NCI-H146 (cell line): ENCODE data around the gene CPT1C.

Experiments used
- DNase-seq: peaks from one replicate; lab custom pipeline; 2025; lab: John Stamatoyannopoulos, UW

CPT1C gene

DNA sequence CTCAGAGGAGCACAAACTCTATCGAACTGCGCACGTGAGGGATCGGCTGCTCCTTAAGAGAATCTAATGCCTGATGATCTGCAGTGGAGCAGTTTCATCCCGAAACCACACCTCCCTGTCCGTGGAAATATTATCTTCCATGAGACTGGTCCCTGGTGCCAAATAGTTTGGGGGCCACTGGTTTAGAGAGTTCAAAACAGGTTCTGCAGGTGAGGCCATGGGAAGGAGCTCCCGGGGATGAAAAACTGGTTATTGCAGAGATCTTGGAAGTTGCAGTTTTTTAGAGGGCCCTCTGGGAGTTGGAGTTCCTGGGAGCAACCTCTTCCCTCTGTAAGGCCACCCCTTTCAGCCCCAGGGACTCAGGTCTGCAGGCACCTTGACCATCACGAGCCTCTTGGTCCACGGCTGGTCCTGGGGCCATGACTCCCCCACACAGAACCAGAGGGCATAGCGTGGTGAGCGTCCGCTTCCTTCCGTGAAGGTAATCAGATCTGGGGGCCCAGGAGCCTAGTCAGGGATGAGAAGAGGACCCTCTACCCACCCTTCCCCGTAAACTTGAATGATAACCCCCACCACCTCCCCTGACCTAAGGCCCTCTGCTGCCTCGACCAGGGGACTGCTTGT lies 30.5 kb upstream of the CPT1C start:
- no peak for DNase-seq

DNA sequence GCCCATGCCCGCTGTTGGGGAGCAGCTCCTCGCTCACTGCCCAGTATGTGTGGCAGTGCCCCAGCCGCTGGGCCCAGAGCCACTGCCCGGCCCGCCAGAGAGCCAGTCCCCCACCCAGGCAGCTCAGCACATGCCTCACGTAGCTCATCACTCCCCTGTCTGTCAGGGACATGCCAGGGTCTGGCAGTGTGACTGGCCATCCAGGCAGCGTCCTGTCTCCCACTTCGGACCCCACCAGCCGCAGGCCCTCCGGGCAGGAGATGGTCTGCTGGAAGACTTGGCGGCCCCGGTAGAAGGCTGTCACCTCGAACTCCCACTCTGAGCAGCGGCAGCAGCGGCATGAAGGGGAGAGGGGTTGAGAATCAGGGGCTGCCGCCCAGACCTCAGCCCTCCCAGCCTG lies 28.9 kb upstream of the CPT1C start:
- no peak for DNase-seq

DNA sequence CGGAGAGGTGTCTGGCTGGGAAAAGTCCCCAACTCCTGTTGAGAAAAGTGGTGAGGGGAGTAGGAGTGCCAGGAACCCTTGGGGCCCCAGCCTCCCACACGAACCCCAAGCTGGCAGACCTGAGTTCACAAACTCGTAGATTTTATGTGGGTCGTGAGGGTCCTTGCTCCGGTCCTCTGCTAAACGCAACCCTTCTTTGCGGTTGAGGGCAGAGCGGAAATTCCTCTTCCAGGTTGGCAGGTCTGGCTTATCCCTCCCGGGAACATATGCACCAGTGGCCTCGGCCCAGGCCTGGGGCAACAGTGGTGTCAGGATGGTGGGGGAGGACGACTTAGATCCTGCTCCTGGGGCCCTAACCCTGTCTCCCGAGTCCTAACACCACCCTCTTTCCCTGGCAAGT lies 27.7 kb upstream of the CPT1C start:
- DNase-seq: no peak

DNA sequence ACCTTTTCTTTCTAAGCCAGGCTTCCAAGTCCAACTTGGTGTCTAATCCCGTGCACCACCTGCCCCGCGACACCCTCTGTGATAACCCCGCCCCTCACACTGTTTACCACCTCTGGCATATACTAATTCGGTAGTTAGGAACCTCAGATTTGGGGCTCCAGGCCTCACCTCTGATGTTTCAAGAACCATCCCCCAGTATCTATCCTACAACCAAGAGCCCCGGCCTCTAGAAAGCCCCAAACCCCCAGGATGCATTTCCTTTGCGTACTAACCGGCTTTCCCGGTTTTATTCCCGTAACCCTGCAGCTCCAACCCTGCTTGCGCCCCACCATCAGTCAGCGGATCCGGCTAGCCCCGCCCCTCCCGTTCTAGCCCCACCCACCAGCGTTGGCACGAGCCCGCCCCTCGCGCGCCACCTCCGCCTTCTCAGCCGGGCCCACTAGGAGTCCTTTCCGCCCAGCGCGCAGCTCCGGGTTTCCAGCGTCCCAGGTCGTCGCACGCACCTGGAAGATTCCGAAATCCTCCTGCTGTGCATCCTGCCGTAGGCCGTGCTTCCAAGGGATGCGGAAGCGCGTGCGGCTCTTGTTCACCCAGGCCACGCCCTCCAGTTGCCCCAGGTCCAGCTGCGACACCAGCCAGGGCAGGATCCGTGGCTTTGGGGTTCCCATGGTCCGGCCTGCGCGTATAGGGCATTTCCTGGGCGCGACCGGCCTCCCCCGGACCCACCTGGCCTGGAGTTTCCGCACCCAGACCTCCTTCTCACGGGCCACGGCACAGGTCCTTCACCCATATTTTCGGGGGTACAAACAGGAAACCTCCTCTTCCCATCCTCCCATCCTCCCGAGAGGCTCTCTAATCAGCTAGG lies 26.5 kb upstream of the CPT1C start:
- DNase-seq: peak; percentile 96

DNA sequence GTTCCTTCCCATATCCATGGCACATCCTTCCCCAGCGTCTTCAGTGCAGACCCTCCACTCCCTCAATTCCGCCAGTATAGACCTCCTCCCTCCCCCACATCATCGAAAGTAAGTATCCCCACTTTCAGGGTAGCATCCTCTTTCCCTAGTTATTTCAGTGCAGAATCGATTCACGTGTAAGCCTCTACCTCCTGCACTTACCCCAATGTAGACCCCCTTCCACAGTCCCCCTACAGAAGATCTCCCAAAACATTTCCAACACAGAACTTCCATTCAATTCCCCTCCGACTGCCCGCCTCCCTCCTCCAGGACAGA lies 25.9 kb upstream of the CPT1C start:
- no peak for DNase-seq

DNA sequence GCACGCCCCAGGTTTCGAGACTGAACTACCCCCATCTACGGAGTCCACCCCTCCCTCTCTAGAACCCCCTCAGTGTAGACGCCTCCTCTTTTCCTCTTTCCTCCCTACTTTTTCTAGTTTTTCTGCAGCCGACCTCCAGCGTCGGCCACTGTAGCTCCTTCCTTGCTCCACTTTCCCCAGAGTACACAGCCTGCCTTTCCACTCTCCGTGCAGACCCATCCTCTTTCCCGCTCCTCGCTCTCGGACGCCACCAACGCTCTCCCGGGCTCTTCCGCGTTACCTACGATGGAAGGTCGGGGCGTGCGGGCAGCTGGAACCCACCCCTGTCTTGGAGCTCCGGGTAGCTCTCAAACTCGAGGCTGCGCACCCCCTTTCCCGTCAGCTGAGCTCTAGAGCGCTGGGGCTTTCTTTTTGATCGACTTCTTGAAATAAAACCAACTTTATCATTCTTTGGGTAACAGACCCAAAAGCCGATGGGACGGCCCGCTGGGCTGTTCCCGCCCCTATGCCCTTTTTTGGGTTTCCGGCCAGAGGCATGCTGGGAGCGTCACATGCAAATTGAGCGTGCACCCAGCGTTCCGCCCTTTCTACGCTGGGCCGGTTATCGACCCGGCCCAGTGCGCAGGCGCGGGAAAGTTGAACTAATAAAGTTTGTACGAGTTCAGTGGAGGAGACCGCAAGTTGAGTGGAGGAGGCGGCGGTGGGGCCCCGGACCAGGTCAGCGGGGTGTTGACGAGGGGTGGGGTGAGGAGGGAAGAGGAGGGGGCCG lies 25.4 kb upstream of the CPT1C start, which contains the start of the genes BCL2L12 and IRF3:
Gene BCL2L12, plus strand, starts transcription at position 583 of the 769 bp plus-strand sequence. CDS start 760 bp downstream, outside the sequence.
Gene IRF3, minus strand, starts transcription at position 507 of the 769 bp plus-strand sequence. CDS start 1,019 bp downstream, outside the sequence.
- DNase-seq: peak; percentile 92

DNA sequence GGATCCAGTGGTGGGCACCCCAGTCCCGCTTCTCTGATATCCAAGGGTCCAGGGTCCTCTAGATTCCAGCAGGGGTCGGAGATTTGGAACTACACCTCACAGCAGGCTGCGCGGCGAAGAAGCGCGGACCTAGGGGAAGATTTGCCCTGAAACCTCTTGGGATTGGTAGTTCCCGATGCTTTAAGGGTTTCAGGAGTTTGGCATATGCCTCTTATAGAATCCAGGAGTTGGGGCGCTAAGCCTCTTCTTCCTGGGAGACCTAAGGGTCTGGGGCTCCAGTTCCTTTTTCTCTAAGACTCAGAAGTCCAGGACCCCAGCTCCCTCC lies 24.8 kb upstream of the CPT1C start:
- no peak for DNase-seq

DNA sequence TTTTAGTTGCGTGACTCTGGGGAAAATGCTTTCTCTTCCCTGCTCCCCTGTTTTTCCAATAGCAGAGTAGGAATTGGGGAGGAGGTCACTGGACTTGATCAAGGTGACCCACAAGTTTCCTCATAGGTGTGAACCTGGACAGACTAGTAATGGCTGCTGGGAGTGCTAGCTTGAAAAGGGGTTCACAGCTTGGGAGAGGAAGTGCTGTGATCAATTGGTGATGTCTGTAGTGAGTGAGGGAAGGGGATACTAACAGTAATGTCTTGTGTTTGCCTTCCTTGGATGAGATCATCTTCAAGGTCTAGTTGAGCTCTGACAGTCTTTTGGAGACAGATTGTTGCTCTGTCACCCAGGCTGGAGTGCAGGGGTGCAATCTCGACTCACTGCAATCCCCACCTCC lies 23.4 kb upstream of the CPT1C start:
- no peak for DNase-seq

DNA sequence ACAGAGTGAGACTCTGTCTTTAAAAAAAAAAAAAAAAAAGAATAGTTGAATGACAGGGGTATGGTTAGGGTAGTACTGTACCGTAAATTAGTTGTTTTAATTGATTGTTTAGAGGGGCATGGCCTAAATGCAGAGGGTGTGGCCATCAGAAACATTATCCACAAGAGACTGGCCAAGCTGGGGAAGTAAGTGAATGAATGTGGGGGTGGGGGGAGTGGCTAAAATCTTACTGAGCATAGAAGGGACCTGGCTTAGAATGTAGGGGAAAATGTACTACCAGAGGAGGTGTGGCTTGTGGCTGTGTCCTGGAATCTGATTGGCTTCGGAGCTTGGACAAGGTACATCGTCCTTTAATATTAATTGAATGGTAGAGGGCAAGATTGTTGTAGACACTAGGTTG lies 21.4 kb upstream of the CPT1C start:
- DNase-seq: no peak

DNA sequence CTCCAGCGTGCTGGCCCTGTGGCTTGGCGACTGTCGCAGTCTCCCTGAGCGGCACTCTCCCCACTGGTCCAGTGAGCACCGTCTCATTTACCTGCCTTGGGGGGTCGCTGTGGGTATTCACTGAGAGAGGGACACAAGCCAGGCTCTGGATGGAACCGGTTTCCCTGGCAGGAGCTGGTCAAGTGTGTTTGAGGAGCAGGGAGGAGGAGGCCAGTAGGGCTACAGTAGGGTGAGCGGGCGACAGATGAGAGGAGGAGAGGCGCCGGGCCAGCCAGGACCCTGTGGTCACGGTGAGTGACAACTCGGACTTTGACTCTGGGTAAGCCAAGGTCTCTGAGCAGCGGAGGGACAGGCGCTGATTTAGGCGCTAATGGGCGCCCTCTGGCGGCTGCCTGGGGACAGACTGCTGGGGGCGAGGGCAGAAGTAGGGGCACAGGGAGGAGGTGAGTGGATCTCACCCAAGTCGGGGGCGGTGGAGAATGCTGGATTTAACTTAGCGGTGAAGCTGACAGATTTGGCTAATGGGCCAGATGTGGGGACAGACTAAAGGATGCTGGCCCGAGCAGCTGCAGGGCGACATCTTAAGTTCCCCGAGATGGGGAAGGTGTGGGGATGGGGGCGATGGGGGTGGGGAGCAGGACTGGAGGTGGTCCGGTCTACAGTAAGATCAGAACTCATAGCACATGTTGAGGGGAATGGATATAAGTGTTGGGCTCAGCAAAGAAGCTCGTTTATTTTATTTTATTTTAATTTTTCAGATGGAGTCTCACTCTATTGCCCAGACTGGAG lies 18.6 kb upstream of the CPT1C start:
- DNase-seq: peak; percentile 82

DNA sequence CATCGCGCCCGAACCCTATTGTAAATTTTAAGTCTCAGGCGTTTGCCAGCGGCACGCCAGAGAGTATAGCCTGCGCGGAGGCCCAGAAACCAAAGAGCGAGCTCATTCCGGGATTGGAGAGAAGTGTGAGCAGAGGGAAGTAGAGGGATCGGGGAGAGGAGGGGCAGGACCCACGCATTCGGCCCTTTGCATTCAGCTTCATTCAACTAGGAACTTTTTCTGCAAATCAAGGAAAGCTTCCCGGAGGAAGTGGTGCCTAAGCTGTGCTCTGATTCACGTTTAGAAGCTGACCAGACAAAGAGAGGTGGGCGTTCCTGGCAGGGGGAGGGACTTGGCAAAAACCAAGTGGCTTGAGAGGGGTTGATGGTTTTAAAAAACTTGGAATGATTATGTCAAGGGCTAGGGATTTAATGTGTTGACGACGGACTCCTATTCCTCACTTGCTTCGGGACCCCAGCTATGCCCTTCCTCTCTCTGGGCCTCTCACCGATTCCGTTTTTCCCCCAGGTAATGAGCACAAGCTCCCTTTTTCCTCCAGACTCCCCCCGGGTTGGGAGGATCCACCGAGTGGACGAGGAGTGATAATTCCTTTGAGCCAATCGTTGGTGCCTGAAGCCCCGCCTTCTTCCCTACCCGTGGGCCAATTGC lies 14.7 kb upstream of the CPT1C start:
- peak; percentile 95 for DNase-seq

DNA sequence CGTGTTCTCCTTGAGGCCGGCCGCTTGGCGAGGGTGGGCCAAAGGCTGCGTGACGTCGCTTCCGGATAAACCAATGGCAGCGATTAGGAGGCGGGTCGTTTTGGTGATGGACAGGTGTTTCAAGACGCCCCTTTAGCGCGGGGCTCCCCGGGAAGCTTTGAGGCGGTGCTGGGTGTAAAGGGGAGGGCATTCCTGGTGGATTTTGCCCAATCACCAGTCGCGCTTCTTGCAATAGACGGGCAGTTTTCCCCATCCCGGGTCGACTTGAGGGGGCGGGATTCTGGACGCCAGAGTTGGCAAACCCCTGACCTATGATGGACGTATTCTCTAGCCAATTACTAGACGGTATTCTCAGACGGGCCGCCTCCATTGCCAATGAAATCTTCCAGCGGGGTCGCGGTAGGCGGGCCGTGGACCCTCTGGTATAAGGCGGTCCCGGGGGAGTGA lies 14.1 kb upstream of the CPT1C start:
- peak; percentile 100 for DNase-seq

DNA sequence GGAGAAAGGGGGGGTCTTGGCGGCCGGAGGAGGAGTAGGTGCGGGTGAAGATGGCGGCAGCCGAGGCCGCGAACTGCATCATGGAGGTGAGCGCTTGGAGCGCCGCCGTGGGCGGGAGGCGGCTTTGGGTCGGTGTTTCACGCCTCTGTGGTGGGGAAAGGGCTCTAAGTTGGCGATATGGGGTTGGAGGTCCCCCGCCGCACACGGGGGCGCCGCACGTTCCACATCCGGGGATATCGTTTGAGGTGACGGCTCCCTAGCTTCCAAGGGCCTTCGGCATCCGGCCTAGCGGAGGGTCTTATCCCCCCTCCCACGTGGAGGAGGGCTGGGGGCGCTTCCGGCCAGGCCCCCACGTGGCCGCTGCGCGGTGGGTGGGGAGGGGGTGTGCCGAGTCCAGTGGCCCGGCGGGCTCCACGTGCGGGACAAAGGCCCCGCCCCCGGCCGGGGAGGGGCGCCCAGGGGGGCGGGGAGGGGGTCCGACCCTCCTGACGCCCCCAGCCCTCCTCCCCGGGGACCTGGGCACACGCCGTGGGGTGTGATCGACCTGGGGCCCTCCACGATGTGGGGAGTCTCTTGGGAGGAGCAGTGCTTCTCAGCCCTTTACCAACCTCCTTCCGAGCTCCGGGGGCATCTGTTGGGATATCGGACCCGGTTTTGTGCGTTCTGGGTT lies 13.6 kb upstream of the CPT1C start, which contains the start of gene PRMT1:
Gene PRMT1, plus strand, starts transcription at position 41 of the 670 bp plus-strand sequence. Its CDS starts 10 bp downstream, at position 51.
- peak; percentile 78 for DNase-seq

DNA sequence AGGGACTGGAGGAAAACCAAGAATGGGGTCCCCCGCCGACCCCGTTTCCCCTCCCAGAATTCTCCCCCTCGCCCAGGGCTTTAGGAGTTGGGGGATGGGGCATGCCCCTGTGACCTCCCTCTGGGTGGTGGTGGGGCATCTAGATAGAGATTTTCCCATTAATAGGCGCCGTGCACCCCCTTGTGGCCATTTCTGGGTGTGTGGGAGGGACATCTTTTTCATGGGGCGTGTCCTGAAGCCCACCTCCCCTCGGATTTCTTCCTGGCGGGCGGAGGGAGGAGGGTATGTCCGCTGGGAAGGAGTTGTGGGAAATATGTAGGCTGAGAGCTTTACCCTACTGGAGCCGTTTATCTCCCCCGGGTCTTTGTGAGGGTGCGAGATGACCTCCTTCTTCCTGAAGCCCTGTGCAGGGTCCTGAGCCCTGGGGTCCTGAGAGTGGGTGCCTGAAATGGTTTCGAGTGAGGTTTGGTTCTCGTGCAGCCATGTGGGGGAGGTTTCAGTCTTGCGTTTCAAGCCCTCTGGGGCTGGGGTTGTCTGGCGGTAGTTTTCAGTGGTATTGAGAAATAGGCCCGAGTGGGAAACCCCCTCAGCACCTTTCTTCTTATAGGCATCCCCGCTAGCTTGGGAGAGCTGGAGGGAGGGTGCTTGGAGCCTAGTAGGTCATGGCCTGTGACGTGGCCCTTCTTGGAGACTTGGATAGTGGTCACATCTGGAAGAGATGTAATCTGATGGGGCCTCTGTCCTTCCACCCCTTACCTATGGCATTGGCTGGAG lies 12.8 kb upstream of the CPT1C start:
- peak; percentile 80 for DNase-seq

DNA sequence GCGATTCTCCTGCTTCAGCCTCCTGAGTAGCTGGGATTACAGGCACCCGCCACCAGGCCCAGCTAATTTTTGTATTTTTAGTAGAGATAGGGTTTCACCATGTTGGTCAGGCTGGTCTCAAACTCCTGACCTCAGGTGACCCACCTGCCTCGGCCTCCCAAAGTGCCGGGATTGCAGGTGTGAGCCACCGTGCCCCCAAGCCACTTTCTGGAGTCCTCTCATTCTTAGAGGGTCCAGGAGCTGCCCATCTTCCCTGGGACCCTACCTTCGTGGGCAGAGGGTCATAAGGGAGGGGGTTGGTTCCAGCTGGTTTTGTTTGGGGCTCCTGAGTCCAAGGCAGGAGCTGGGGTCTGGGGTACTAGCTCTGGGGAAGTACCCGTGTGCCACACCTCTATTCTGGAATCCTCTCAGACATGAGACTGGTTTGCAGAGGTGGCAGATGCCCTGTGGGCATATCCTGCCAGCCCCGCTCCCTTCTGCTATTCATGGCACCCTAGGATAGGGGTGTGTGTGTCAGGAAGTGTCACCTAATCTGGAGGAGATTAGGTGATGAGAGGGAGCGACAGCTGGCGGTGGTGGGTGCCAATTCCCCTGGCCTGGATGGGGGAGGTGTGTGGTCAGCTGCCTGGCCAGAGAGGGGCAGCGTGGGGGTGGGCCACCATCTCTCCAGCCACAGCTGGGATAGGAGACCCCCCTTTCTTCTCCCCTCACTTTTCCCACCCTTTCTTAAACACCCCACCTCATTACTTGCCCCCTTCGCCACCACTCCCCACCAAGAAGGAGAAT lies 11.7 kb upstream of the CPT1C start:
- no peak for DNase-seq

DNA sequence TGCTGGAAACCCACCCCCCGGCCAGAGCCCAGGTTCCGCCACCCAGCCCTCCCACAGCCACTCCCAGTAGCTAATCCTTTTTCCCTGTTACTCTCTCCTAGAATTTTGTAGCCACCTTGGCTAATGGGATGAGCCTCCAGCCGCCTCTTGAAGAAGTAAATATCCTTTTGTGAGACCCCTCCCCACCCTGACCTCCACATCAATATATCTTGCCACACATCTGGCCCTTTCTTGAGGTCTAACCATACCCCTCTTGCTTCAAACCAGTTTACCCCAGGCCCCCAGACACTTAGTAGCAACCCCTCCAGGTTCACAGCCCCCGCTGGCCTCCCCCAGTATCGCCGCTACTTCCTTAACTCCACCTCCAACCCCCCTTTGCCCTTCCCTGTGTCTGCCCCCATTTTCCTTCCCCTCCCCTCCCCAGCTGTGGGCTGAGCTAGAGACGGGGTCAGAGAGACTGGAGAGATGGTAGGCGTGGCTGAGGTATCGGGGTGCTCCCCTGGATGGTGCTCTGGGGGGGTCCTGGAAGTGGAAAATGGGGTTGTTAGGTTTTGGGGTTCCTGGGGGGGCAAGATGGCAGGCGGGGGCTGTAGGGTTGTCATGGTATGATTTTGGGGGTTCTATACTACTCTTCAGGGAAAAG lies 11.0 kb upstream of the CPT1C start:
- DNase-seq: no peak

DNA sequence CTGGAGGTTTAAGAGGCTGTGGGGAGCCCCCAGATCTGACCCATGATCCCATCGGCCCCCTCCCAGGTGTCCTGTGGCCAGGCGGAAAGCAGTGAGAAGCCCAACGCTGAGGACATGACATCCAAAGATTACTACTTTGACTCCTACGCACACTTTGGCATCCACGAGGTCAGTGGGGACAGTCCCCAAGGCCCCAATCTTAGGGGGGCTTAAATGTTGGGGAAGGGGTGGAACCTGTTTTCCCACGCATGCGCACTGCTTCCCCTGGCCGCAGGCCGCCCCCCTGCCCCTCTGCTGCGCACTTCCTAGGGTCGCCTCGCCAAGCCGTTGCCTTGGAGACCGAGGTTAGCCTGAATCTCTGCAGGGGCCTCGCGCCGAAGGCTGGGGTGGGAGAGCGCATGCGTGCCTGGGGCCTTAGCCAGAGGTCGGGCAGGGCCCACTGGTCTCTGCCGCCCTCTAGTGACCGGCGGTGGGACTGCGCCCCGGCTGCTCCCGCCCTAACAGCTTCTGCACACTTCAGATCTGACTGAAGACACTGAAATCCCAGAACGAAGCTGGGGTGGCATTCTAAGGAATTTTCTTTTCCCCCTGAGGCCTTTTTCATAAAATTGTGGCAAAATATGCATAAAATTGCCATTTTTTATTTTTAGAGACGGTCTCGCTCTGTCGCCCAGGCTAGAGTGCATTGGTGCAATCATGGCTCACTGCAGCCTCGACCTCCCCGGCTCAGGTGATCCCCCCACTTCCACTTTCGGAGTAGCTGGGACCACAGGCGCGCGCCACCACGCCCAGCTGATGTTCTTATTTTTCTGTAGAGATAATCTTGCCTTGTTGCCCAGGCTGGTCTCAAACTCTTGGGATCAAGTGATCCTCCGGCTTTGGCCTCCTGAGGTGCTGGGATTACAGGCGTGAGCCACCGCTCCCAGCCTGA lies 10.2 kb upstream of the CPT1C start:
- DNase-seq: peak; percentile 90

DNA sequence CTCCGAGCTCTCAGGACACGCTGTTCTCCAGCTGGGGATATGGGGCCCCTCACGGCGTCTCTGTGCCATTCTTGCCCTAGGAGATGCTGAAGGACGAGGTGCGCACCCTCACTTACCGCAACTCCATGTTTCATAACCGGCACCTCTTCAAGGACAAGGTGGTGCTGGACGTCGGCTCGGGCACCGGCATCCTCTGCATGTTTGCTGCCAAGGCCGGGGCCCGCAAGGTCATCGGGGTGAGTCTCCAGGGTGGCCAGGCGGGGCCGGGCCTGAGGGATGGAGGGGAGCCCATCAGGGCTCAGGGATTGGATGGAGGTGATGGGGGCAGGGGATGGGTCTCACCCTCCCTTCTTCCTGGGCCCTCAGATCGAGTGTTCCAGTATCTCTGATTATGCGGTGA lies 9.1 kb upstream of the CPT1C start:
- DNase-seq: no peak
